Stimulated activated CD4-positive, alpha-beta T cell treated with anti-CD3 and anti-CD28 coated beads, TNF-alpha, amount 100 ng/mL, for 4 hours (primary cell): ENCODE measurements around the gene NEO1.

Experiments
- DNase-seq, 3 experiments: peaks; one replicate each; pipeline ENCODE4 v3.0.0-alpha.2; 2020; ENCODE audit warnings: low read depth in 3 of 3

NEO1 gene

GRCh38 chr15:73031648-73032047, 20.6 kb upstream of the NEO1 start:
- DNase-seq = no peak

- DNase-seq = no peak
These were observed 18.7 kb upstream of the NEO1 start for GRCh38 chr15:73033611-73034010.

GRCh38 chr15:73034221-73034620, 18.0 kb upstream of the NEO1 start:
- no peak for DNase-seq

- DNase-seq = no peak
These were observed 17.0 kb upstream of the NEO1 start for GRCh38 chr15:73035221-73035620.

- no peak for DNase-seq
These were observed 14.0 kb upstream of the NEO1 start for GRCh38 chr15:73038220-73038619.

GRCh38 chr15:73046073-73046472, 6.2 kb upstream of the NEO1 start:
- no peak for DNase-seq

GRCh38 chr15:73047882-73048281, 4.4 kb upstream of the NEO1 start:
- DNase-seq = no peak

- DNase-seq = no peak
These were observed 3.5 kb upstream of the NEO1 start for GRCh38 chr15:73048624-73049295.

- DNase-seq = no peak
These were observed 2.6 kb upstream of the NEO1 start for GRCh38 chr15:73049564-73050215.

GRCh38 chr15:73050561-73051295, 1.5 kb upstream of the NEO1 start:
- DNase-seq = no peak

- DNase-seq = no peak
These were observed 864 bp upstream of the NEO1 start for GRCh38 chr15:73051391-73051806.

- DNase-seq = peak in 2 of 3 experiments; percentile 9 to 10
These were observed 562 bp downstream of the NEO1 start for GRCh38 chr15:73052653-73053397.

GRCh38 chr15:73053398-73053723, 1.1 kb downstream of the NEO1 start:
- DNase-seq = no peak

- no peak for DNase-seq
These were observed 2.2 kb downstream of the NEO1 start for GRCh38 chr15:73054417-73054953.

GRCh38 chr15:73056460-73056859, 4.2 kb downstream of the NEO1 start:
- no peak for DNase-seq

GRCh38 chr15:73058437-73058836, 6.2 kb downstream of the NEO1 start:
- no peak for DNase-seq

- DNase-seq = no peak
These were observed 12.9 kb downstream of the NEO1 start for GRCh38 chr15:73065114-73065513.

GRCh38 chr15:73069109-73069508, 16.8 kb downstream of the NEO1 start:
- no peak for DNase-seq

GRCh38 chr15:73072894-73073293, 20.6 kb downstream of the NEO1 start:
- DNase-seq = no peak

GRCh38 chr15:73074241-73074640, 22.0 kb downstream of the NEO1 start:
- DNase-seq = no peak

GRCh38 chr15:73075160-73075859, 23.0 kb downstream of the NEO1 start:
- DNase-seq = no peak
